Hair follicular keratinocyte (primary cell): Measurements from ENCODE around the gene MMP20. TPM values are rescaled to one million over a fixed set of nuclear protein-coding genes. Genes with fewer than 3 reads are reported as not detected.

Experiments
- total RNA-seq: library from RNA; depleted of rRNA; stranded (reverse); fragments of >200 nt; gene quantifications from 2 replicates; pipeline ENCODE4 v1.2.3, GENCODE V29; 2015

MMP20 gene, protein sequence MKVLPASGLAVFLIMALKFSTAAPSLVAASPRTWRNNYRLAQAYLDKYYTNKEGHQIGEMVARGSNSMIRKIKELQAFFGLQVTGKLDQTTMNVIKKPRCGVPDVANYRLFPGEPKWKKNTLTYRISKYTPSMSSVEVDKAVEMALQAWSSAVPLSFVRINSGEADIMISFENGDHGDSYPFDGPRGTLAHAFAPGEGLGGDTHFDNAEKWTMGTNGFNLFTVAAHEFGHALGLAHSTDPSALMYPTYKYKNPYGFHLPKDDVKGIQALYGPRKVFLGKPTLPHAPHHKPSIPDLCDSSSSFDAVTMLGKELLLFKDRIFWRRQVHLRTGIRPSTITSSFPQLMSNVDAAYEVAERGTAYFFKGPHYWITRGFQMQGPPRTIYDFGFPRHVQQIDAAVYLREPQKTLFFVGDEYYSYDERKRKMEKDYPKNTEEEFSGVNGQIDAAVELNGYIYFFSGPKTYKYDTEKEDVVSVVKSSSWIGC
- not detected in 2 replicates for total RNA-seq

DNA sequence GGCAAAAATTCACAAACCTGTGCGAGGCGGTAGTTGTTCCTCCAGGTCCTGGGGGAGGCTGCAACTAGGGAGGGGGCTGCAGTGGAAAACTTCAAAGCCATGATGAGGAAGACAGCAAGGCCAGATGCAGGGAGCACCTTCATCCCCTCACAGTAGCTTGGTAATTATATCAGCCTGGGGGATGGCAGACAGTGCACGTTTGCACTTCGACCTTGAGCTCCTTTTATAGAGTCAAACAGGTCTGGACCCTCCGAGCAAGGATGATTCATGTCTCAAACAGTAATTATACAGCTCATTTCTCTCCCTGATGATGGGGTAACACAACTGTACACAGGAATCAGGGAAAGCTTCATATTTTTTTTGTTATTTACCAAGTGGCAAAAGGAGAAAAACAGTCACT is at the start of gene MMP20:
Gene MMP20, minus strand, starts transcription at position 156 of the 400 bp plus-strand sequence. Its CDS starts 13 bp downstream, at position 143.

DNA sequence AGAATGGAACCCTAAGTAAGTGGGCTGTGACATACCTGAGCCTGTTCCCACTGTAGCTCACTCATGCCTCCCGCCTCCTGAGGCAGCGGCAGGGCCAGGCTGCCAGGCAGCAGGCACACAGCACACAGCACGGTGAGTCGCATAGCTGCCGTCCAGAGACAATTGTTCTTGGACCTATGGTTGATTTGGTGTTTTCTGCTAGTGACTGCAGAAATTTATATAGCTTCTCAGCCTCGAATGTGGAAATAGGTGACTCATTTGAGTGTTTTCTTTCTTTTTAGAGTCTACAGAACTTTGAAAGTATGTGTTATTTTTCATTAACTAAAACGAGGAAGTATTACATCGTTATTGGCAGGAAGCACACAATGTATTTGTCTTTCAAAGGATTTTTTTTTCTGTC is 94.6 kb downstream of the MMP20 start, which contains the start of gene MMP7:
Gene MMP7, minus strand, starts transcription at position 190 of the 400 bp plus-strand sequence. Its CDS starts 47 bp downstream, at position 143.

Other genes starting within 250 kb of the MMP20 start
- gene TMEM123, start 172.6 kb downstream of the MMP20 start, total RNA-seq, result 108 and 118 TPM in 2 replicates
- not detected in 2 replicates for gene MMP7, start 94.6 kb downstream of the MMP20 start, total RNA-seq
- not detected in 2 replicates for gene MMP27, start 80.4 kb upstream of the MMP20 start, total RNA-seq
- gene MMP8, start 99.6 kb upstream of the MMP20 start, total RNA-seq, result 0.11 TPM in 1 of 2 replicates, not detected in the other
- gene MMP10, start 155.3 kb upstream of the MMP20 start, total RNA-seq, result 1.8 and 25.9 TPM in 2 replicates
- 30.6 and 57.7 TPM in 2 replicates for gene MMP1, start 172.8 kb upstream of the MMP20 start, total RNA-seq
- gene MMP3, start 218.3 kb upstream of the MMP20 start, total RNA-seq, result 0.78 and 5.9 TPM in 2 replicates
- not detected in 2 replicates for gene MMP12, start 249.7 kb upstream of the MMP20 start, total RNA-seq